ENCODE measurements around the gene TTC29.
"Not testable (repeated sequence)": the region's sequence is repeated elsewhere in the genome, so short reads cannot be mapped to it uniquely, and the experiment has no call there.

The TTC29 gene

DNA sequence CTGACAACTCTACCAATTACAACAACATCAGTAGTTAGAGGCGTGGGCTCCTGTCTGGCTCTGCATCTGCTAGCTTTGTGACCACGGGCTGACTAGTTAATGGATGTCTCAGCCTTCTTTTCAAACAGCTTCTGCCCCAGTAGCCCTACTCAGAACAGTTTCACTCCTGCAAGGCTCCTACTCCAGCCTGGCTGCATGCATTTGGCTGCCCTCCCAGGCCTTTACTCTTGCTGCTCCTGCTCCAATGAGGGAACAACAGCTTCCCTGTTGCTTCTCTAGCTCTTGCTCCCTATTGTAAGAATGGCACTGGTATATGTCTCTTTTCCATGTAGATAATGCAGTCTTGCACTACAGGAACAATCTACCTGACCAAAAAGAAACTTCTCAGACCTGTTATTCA is 93.3 kb downstream of the TTC29 start:
- no peak for DNase-seq

DNA sequence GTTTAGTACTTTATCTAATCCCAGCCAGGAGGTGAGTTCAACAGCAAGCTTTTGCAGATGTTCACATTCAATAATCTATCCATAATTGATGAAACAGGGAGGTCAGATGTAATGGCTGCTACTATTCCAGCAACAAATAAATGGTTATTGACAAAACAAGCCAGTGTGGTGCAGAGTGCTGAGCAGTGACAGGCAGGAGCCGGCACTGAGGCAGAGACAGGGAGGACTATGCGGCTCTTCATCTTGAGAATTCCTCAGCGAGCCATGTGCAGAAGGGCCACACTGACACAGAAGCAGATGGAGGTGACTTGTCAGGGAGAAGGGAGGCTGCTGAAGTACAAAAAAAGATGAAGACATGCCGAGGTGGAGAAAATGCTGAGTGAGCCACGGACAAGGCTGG is 98.3 kb downstream of the TTC29 start:
- no peak for DNase-seq

DNA sequence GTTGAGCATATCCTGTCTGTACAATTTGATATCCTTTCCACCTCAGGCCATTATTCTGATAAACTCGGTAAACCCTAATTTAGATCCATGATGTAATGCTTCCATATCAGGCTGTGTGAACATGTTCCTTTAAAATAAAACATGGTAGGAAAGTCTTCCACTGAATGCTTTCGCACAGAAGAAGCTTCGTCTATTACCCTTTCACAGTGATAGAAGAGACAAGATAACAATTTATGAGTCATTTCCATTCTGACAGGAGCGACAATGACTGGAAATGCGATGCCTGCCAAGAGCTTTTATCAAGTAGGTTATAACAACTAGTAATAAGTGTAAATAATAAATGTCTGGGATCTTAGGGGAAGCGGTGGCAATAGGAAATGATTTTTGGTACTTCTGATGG is 98.8 kb downstream of the TTC29 start:
- DNase-seq: no peak

DNA sequence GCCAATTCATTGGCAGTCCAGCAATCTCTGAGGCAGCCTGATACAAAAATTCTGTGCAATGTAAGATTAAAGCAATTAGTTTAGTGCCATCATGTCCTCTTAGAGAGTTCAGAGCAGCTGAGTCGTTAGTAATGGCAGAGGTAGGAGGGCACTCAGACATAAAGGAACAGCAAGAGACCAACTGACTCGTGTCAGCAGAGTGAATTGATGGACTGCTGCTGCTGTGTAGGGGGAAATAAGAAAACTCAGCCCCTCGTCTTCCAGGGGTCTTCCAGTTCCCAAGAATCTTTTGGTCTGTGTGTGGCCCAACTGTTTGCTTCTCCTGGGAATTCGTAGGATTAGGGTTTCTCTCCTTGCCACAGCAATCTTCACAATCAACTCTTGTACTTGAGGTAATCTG is 100.9 kb downstream of the TTC29 start:
- DNase-seq: no peak

DNA sequence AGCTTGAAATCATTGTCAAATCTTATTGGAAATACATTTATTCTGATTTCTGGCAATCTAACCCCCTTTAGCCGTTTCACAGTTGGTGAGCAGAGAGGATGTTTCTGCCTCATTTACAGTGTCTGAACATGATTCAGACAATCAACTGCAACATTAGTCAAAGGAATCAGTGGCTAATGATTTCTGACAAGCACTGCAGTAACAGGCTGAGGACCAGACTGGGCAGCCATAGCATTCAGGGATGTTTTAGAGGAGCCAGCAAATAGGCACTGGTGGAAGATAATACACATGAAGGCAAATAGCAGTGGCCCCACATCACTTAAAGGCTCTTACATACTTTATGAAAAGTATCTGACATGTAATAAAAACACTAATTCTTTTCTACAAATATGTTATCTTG is 102.8 kb downstream of the TTC29 start:
- DNase-seq: no peak

DNA sequence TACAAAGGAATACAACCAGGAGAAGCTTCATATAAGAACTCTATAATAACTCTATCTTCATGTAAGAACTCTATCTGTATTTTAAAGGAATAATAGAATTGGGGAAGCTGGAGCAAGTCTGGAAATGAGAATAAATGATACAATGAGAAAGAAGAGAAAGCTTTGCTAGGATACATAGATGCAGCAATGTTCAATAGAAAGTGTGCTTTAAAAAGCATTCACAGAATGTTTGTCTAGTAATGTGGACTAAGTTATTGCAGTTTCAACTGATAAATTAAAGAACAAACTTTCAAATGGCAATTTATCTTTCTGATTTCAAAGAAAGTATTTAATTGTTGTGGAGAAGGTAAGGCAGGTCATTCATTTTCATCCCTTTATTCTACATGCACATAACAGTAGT is 104.9 kb downstream of the TTC29 start:
- DNase-seq: no peak

DNA sequence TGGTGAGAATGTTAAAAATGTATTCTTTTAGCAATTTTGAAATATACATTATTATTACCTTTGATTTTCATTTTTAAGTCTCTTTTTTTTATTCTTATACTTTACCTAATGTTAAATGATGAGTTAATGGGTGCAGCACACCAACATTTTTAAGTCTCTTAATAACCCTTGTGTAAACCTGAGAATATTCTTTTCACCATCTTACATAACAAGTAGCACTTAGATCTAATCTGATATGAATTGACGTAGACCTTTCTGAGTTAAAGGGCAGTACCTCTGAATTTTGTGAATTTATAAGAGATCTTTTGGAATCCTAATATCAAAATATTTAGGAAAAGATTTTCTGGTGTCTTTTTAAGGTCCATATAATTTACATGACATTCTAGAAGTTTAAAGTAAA is 110.6 kb downstream of the TTC29 start:
- DNase-seq: no peak

DNA sequence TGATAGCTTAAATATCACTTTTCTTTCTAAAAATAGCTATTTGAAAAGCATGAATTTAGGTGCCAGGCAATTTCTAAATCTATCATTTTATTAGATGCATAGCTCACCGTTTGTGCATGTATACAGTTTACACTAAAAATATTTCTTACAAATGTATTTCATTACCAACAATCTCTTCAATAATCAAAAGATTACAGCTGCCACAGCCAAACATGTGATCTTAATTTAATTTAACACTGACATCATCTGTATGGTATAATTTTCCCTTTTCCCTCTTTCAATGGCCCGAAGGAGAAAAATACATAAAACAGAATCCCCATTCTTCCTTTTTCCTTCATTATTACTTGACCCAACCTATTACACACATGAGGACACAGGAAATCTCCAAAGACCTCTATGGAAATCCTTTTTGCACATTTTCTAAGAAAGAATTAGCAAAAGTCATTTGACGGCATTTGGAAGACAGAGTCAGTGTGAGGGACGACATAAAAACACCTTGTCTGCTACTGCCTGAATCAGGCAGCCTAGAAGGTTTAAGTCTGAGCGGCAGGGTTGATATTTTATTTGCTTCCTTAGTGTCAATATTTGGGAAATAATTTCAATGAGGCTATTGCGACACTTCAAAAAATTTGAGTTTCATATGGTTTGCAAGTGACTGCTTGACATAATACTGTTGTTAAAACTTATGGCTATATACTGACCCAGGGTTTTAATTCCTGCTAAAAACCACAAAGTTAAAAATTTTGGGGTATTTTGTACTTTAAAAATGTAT is 111.2 kb downstream of the TTC29 start:
- no peak for DNase-seq

DNA sequence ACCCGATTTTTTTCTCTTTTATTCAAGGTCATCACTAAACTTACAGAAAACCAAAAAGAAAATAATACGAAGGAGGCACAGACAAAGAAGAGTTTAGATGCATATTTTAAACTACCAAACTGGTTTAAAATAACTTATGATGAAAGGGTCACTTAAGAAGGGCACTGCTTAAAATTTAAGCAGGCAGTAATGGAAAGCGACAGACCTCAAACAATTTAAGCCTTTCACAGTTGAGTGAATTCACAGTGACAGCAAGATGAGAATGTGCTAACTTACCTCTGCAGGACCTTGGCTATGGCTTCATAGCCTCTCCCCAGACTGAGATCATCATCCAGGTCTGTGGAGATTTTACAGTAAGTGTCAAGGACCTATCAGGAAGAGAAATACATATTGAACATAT is 112.1 kb downstream of the TTC29 start:
- no peak for DNase-seq

DNA sequence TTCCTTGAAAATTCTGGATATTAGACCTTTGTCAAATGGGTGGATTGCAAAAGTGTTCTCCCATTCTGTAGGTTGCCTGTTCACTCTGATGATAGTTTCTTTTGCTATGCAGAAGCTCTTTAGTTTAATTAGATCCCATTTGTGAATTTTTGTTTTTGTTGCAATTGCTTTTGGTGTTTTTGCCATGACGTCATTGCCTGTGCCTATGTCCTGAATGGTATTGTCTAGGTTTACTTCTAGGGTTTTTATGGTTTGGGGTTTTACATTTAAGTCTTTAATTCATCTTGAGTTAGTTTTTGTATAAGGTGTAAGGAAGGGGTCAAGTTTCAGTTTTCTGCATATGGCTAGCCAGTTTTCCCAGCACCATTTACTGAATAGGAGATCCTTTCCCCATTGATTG is 122.7 kb downstream of the TTC29 start:
- DNase-seq: not testable (repeated sequence)

DNA sequence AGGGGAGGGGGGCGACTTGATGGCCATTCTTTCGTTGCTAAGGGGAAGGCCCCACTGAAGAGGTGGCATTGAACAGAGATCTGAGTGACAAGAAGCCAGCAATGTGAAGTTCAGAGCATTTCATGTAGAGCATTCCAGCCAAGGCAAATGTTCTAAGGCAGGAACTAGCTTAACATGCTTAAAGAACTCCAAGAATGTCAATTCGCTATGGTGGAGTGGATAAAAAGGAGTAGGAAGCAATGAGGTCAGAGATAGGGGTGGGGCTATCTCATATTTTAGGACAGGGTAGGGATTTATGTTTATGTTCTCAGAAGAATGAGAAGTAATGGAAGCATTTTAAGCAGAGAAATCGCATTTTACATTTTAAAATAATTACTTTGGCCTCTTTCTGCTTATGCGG is 130.9 kb downstream of the TTC29 start:
- no peak for DNase-seq

DNA sequence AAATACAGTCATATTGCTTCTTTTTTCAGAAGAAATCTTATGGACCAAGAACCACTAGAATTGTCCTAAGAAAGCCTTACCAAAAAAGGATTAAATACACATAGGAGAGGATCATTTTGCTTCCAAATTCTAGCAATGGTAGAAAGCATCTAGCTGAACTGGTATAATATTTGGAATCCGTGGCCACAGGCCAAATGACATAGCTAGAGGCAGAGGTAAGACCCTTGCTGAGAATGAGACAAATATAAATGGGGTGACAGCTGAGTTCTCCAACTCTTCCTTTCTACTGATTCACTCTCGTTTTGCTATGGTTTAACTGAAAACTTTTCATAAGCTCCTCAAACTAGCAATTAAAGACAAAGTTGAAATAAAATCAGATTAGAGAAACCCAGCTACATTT is 150.0 kb downstream of the TTC29 start:
- no peak for DNase-seq

DNA sequence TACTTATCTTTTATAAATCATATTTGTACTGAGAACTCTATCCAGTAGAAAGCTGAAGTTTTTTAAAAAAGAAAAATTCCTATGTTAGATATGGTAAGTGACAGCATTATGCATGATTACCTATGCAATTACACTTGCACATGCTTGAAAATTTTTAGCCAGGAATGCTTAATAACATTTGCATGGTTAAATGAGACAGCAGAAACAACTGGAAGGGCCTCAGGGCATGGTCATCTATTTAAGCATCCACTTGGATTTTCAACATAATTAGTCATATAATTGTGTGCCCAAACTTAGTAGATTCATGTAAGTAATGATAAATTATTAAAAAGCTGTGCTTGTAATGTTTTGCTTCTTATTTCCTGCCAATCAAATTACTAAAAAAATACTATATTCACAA is 151.9 kb downstream of the TTC29 start:
- DNase-seq: no peak

DNA sequence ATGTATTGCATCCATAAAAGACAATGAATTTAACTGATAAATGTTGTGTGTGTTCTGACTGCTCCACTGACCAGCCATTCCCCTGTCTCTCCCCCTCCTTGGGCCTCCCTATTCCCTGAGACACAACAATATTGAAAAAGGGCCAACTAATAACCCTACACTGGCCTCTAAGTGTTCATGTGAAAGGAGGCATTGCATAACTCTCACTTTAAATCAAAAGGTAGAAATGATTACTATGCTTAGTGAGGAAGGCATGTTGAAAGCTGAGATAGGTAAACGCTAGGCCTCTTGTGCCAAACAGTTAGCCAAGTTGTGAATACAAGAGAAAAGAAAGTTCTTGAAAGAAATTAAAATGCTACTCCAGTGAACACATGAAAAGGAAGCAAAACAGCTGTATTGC is 154.2 kb downstream of the TTC29 start:
- DNase-seq: no peak

DNA sequence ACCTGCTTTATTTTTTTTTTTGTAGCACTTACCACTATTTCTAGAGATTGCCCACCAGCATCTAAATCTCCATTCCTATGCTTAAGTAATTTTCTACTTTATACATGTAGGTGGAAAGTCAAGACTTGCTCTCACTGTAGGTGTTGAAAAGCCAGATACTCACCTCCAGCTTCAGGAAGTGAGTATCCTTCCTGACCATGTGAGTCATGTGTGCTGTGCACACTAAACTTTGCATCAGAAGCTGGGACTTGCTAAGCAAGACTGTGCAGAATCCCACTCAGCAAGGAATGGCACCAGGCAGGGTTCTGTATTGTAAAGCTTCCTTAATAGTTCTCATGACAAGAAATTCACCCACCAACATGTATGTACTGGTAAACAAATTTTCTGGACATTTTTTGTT is 155.1 kb downstream of the TTC29 start:
- no peak for DNase-seq

DNA sequence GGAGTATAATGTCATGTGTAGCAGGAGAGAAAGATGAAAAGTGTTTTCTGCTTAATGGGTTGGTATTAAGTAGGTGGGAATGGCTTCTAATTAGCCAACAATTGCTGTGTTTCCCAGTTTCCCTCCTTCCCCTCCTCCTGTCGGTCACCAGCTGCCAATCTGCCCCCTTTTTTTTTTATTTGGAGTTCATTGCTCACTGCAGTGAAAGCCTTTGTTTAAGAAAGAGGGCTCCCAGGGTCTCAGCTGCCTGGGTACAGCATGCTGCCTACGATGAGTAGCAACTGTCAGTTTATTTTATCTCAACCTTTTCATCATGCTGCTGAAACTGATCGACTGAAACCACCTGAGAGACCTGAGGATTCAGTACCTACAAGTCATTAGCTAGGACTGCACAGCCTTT is 157.9 kb downstream of the TTC29 start:
- no peak for DNase-seq

DNA sequence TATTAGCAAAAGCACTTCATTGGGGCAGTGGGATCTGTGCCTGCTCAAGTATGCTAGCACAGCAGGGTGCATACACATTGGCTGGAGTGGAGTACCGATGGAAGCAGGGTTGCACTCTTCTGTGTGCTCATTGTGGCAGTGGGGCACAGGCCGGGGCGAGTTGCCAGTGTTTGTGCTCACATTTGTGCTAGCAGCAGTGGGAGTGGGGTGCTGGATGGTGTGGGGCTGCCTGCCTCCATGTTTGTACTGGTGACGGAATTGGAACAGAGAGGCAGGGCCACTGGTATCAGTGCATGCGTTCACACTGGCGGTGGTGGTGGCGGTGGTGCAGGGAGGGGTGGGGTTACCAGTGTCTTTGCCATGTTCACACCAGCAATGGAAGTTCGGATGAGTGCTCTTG is 169.0 kb downstream of the TTC29 start:
- no peak for DNase-seq

DNA sequence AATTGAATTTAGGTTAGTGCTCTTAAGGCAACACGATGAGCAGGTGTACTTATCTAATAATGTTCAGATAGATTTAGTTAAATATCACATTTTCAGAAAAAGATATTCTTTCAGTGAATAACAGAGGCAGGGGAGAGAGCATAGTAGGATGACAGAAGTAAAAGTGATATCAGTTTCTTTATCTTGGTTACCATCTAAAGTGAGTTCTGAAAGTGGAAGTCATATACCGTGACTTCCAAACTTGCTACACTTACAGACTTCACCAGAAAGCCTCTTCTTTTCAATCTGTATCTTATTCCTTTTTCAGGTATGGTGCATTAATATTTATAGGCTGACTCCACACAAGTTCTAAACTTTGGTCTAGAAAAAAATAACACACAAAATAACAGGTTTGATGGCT is 182.1 kb downstream of the TTC29 start:
- DNase-seq: no peak

DNA sequence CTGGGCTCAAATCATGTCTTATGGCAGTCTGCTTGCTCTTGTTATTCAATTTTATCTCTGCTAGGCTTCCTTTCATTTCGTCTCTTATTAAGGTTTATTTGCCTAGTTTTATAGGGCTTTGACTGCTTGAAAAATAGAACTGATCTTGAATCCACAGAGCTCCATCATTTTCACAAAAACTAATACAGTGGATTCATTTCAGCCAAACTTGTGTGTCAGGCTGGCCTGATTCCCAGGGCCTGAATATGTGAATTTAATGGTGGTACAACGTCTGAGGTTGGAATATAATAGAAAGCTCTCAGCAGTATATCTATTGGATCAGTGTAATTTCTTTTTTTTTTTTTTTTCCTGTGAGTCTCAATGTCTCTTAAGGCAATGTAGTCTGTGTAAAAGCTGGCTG is 183.6 kb downstream of the TTC29 start:
- DNase-seq: no peak

DNA sequence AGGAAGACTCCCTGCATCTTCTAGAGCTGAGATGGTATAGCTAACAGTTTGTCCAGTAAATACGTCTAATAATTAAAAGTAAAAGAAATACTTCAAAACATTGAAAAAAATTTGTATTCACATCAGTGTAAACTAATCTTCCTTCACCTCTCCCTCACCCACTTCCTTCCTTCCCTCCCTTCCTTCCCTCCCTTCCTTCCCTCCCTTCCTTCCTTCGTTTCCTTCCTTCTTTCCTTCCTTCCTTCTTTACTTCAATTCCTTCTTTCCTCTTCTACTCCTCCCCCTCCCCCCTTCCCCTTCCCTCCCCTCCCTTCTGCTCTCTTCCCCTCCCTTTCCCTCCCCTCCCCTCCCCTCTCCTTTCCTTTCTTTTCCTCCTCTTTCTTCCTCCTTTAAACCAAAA is 203.2 kb downstream of the TTC29 start:
- DNase-seq: no peak

DNA sequence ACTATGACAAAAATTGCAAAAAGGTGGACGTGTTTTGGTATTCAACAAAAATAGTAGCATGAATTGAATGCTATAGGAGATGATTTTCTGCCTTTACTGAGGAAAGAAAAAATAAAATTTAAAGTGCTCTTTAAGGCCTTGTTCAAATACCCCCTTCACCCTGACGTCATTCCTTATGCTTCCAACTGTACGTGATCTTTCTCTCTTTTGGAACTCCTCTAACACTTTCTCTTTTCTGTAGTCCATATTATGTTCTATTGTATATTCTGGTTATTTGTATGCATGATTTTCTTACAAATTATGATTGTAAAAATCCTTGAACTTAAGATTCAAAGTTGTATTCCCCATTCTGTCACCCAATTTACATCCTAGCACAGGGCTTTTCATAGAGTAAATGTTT is 206.5 kb downstream of the TTC29 start:
- no peak for DNase-seq

DNA sequence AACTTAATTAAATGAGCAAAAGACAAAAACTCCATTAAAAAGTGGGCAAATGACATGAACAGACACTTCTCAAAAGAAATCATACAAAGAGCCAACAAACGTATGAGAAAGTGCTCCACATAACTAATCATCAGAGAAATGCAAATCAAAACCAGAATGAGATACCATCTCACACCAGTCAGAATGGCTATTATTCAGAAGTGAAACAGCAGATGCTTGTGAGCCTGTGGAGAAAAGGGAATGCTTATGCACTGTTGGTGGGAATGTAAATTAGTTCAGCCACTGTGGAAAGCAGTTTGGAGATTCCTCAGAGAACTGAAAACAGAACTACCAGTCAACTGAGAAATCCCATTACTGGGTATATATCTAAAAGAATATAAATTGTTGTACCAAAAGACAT is 222.1 kb downstream of the TTC29 start:
- DNase-seq: not testable (repeated sequence)

DNA sequence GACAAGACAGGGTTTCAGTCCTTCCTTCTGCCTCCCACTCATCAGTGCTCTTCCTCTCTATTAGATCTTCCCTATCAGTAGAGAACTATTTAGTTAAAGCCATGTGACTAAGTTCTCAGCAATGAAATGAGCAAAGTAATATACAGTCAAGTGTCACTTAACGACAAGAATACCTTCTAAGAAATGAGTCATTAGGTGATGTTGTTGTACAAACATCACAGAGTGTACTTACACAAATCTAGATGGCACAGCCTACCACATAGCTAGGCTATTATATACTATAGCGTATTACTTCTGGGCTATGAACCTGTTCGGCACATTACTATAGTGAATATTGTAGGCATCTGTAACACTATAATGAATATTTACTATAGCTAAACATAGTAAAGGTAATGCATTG is 235.7 kb downstream of the TTC29 start:
- DNase-seq: no peak

DNA sequence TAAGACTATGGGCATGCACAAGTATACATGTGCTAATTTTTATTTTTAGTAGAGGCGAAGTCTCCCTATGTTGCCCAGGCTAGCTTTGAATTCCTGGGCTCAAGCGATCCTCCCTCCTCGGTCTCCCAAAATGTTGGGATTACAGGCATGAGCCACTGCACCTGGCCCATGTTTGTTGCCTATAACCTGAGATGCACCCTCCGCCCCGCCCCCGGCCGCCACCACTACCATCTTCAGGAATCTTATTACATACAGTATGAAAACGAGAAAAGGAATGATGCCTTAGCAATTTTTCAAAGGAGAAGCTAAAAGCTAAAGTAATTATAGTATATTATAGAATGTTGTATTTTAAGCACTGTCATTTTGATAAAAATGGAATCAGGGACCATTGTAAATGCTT is 245.8 kb downstream of the TTC29 start:
- no peak for DNase-seq

DNA sequence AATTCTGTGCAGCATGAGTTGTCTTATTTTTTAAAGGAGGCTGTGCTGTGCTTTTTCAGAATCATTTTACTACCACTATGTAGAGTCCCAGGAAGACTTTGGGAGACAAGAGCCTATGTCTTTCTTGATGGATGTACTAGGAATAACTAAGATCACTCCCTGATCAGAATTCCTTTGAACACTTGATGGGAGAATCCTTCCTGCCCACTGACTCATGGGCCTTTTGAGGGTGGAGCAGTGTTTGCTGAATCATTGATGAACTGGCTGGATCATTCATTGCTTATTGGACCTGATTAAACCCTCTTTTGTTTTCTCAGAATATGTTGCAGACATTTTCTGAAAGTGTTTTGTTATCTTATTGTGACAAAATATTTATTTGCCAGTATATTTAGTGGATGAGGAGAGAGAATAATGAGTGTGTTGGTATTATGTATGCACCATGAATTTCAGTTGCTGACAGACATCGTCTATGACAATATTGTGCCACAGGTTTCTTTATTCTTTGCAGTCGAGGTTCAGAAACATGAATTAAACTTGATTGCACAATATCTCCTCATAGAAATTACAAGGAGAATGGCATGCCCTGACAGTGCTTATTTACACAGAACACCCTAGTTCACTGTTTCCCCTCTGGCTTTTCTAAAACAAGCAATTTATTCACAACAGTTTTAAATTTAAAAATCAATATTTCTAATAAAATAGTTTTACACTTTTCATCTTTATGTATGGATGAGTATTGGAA is 270.7 kb downstream of the TTC29 start:
- DNase-seq: no peak
